OCI-LY7 (cell line): Measurements from ENCODE around the gene IL2RG.

Source experiments
- CTCF ChIP-seq: fragments of 200-600 bp; sonication (generic); conservative IDR thresholded peaks from 2 replicates; pipeline ENCODE4 v1.5.1; 2014; ENCODE audit warnings: mild to moderate bottlenecking, antibody characterized with exemption, low read length, moderate library complexity, mixed read lengths
- EZH2phosphoT487 ChIP-seq: fragments of 200-600 bp; sonication (generic); IDR thresholded peaks from 2 replicates; pipeline ENCODE4 v1.6.1; 2018; ENCODE audit warnings: low read depth, borderline replicate concordance, mild to moderate bottlenecking, mixed run types, antibody characterized with exemption, low read length, moderate library complexity, mixed read lengths

- TF ChIP-seq EZH2phosphoT487 (no peak), CTCF (no peak)
These were observed 3.5 kb downstream of the IL2RG start for GRCh38 chrX:71107762-71108360.
